GM21526 (cell line): ENCODE results near the gene ENO2.
"Not testable (repeated sequence)": the region's sequence is repeated elsewhere in the genome, so short reads cannot be mapped to it uniquely, and the experiment has no call there.

Experiments used
- ATAC-seq: cut with Tn5 transposase; IDR thresholded peaks from one replicate; pipeline ENCODE4 v1.9.1; 2021; ENCODE audit warnings: moderate library complexity; ENCODE audit not compliant: unreplicated experiment, low FRiP score

The ENO2 gene

DNA sequence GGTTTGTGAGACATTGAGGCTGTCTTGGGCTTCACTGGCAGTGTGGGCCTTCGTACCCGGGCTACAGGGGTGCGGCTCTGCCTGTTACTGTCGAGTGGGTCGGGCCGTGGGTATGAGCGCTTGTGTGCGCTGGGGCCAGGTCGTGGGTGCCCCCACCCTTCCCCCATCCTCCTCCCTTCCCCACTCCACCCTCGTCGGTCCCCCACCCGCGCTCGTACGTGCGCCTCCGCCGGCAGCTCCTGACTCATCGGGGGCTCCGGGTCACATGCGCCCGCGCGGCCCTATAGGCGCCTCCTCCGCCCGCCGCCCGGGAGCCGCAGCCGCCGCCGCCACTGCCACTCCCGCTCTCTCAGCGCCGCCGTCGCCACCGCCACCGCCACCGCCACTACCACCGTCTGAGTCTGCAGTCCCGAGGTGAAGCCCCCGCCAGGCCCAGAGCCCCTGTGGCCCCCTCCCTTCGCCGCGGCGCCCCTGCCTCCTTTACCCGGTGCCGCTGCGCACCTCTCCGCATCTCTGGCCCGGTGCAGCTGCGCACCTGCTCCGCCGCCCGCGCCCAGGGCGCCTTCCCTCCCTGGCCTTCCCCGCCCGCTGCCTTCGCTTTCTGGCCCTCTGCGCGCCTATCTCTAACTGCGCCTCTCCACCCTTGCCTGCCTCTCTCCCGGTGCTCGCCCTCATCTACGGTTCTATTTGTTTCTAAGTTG, at the start of gene ENO2:
ENO2 (plus strand) TSS at position 335 of the 701 bp plus-strand sequence. CDS start 1,253 bp downstream, outside the sequence.
- ATAC-seq: no peak

DNA sequence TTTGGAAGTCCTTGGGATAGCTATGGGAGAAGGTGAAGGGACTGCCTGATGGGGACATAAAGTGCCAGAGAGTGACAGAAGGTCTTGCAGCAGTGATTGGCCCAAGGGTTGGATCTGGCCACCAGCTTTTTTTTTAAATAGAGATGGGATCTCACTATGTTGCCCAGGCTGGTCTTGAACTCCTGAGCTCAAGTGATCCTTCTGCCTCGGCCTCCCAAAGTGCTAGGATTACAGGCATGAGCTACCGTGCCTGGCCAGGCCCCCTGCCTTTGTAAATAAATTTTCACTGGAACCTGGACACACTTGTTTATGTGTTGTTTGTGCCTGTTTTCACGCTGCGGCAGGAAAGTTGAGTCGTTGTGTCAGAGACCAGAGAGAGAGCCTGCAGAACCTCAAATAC, 49.1 kb upstream of the ENO2 start:
- not testable (repeated sequence) for ATAC-seq

DNA sequence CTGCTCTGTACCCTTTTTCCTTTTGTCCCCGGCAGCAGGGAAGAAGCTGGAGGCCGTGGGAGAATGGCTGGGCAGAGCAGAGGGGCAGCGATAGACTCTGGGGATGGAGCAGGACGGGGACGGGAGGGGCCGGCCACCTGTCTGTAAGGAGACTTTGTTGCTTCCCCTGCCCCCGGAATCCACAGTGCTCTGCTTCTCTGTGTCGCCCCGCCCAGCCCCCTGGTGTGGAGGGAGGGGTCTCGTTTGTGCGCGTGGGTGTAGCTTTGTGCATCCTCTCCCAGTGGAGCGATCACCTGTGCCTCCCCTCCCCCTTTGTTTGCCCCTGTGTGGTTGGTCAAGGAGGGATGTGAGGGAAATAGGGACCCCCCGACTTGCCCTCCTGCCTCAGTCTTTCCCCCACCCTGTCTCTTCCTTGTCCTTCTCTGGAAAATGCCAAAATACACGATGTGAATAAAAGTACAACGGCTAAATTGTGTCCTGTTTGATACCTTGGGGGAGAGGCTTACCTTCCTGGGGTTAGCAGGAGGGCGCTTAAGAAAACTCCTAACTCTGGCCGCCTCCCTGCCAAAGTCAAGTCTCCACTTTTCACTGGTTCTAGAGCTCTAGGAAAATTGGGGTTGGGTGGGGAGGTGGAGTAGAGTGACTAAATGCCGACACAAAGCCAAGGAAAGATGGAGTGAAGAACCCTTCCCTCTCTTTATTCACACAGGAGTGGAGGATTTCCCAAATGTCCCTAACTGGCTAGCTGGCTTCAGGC, 48.0 kb upstream of the ENO2 start:
- ATAC-seq: no peak

DNA sequence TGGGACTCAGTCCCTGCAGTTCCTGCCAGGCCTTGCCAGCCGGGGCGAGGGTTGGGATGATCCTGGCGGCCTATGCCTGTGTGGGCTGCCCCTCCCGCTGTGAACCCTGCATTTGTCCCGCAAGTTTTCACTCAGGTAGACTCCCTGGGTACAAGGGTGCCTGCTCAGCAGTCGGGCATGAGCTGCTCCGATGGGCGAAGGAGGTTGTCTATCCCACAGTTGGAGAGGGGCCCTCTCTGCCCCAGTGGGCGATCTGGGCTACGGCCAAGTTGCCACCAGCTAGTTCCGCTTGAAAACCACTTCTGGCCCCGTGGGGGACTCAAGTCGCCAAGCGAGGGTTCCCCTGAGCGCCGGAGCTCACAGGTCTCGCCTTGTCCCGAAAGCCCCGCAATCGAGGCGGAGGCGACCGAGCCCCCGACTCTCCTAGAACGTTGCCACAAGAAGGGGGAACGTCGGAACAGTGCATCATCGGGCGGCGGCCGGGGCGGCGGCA, 47.4 kb upstream of the ENO2 start:
- ATAC-seq: no peak

DNA sequence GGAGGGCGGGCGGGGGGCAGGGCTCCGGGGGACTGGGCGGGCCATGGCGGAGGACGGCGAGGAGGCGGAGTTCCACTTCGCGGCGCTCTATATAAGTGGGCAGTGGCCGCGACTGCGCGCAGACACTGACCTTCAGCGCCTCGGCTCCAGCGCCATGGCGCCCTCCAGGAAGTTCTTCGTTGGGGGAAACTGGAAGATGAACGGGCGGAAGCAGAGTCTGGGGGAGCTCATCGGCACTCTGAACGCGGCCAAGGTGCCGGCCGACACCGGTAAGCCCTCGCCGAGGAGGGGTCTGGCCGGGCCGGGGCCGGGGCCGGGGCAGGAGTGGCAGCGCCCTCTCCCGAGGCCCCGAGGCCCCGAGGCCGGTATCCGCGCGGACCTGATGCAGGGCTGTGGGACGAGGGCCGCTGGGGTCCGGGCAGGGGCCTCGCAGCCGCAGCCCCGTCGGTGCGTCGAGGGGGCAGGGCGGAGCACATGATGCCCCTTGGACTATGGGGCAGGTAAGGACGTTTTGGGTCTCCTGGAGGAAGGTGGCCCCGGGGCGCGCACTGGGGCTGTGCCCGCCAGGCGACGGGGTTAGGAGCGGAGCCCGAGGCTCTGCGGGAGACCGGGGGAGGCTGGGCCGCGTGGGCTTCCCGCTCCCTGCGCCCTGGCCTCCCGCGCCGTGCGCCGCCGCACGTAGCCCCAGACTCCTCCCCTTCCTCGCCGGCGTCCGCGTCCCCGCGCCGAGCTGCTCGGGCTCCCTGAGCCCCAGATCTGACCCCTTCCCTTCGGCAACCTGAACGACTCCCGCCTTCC, 46.8 kb upstream of the ENO2 start, which contains the start of gene TPI1:
TPI1 (plus strand) TSS at position 119 of the 798 bp plus-strand sequence; CDS start at position 155, 36 bp downstream.
- ATAC-seq: peak; percentile 46

DNA sequence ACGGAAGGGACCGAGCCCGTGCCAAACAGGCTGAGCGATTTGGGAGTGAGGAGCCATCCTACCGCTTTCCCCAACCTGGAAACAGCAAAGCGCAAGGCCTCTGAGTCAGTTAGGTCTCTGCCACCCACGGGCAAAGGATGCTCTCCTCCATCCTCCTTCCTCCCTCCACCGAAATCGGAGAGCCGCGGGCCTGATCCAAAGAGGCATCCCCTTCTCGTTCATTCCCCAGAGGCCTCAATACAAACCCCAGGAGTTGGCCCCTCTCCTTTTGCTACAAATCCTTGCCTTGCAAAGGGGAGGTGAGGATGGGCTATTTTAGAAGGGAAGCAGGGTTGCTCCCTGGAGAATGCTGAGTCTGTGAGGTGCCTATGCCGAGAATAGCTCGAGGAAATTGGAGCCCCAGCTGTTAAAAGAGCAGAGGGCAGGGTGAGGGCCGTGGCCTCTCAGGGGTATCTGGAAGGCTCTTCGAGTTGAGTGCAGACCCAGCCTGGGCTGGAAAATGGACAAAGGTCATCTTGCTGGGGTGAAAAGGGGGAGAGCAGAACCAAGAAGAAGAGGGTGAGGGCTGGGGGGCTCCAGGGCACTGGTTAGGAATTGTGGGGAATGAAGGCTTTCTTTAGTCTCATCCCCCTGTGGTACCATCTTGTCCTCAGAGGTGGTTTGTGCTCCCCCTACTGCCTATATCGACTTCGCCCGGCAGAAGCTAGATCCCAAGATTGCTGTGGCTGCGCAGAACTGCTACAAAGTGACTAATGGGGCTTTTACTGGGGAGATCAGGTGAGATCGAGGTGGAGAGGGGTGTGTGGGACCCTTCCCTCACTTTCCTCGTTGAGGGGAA, 46.0 kb upstream of the ENO2 start:
- ATAC-seq: no peak

DNA sequence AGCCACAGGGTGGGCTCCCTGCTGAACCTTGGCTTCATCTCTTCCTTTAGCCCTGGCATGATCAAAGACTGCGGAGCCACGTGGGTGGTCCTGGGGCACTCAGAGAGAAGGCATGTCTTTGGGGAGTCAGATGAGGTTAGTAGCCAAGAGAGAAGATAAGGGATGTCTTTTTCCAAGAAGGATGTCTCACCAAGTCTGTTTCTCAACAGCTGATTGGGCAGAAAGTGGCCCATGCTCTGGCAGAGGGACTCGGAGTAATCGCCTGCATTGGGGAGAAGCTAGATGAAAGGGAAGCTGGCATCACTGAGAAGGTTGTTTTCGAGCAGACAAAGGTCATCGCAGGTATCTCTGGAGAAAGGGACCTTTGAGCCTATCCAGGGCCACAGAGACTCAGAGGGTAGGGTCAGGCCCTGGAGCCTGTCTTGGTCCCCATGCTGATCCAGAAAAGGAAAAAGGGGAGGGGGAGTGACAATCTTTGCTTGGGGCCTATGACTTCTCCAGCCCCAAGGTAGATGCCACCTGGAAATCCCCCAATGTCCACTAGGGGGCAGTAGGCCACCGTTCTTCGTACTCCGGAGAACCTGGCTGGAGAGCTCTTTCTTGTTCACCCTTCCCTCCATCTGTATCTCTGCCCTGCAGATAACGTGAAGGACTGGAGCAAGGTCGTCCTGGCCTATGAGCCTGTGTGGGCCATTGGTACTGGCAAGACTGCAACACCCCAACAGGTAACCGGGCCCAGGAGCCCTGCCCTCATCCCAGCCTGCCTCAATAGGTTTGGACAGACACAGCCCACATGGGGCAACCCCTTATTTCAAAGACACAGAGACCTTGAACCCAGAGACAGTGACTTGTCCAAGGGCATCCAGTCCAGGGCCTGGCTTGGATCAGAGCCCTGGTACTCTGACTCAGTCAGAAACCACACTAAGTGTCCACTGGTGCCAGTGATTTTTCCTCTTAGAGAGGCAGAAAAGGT, 45.0 kb upstream of the ENO2 start:
- no peak for ATAC-seq

DNA sequence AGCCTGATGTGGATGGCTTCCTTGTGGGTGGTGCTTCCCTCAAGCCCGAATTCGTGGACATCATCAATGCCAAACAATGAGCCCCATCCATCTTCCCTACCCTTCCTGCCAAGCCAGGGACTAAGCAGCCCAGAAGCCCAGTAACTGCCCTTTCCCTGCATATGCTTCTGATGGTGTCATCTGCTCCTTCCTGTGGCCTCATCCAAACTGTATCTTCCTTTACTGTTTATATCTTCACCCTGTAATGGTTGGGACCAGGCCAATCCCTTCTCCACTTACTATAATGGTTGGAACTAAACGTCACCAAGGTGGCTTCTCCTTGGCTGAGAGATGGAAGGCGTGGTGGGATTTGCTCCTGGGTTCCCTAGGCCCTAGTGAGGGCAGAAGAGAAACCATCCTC, 44.1 kb upstream of the ENO2 start:
- not testable (repeated sequence) for ATAC-seq

DNA sequence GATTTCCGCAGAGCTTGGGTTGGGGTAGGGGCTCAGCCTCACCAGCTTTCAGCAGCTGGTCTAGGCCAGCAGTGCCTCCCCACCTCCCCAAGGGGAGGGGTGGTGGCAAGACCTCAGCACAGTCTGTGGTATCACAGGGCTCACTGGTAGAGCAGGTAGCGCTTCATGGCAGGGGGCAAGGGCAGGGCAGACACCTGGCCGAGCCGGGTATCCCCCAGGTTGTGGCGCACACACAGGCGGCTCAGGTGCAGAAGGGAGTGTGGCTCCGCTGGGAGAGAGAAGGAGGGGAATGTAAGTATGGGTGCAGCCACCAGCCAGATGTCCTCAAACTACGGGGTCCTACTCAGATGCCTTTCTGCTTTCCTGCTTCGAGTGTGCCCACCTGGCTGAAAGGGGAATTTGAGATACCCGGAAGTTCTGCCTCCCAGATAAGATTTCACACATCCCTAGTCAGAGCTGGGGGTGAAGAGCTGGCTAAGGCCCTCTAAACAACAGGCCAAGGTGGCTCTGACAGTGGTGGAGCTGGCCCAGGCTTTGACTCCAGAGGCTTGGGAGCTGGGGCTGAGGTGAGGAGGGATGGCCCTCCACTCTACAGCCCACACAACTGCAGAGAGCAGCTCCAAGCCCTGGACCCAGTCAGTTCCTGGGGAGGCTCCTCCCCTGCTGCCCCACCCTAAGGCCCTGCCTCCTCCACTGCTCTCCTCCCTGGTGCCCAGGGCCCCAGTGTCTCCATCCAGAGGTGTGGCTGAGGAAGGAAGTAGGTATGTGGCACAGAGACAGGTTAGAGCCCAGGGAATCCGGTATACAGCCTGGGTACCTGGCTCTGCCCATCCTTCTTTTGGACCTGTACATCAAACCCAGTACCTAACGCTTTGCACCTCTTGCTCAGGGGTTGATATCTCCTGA, 43.1 kb upstream of the ENO2 start:
- ATAC-seq: no peak

DNA sequence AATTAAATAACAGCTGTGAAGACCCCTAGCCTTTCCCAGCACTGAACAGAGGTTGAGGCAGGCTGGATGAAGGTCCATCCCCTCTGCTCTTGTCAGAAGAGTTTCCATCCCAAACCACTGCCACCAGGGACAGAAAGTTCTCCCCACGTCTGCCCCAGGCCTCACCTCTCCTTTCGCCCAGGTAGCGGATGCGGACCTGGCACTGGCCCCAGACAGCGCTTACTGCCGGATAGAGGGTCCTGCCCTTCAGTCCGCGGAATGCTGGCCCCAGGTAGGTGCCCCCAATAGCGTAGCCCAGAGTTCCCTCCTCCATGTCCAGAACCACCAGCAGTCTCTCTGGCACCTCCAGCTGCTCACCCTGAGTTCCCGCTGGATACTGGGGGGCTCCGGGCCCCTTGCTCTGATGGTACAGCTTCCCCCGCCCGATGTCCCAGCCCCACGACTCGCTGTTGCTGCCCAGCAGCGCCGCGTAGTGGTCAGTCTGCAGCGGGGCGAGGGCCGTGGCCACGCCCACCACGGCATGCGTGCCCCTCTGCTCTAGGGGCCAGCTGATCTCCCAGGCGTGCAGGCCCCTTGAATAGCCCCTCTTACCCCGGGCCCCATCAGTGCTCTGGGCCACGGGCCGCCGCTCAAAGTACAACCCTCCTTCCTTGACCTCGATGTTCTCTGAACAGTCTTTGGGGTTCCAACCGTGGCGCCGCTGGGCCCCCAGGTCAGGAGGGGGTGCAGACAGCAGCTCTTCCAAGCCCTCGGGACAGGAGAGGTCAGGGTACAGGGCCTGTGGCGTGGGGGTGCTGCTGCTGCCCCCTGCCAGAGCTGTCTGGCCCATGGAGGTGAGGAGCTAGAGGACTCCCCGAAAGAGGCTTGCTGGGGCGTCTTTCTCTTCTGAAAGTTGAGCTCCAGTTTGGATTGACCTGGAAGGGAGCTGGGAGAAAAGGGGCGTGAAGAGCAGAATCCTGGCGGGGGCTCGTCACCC, 42.0 kb upstream of the ENO2 start:
- ATAC-seq: peak; percentile 34

DNA sequence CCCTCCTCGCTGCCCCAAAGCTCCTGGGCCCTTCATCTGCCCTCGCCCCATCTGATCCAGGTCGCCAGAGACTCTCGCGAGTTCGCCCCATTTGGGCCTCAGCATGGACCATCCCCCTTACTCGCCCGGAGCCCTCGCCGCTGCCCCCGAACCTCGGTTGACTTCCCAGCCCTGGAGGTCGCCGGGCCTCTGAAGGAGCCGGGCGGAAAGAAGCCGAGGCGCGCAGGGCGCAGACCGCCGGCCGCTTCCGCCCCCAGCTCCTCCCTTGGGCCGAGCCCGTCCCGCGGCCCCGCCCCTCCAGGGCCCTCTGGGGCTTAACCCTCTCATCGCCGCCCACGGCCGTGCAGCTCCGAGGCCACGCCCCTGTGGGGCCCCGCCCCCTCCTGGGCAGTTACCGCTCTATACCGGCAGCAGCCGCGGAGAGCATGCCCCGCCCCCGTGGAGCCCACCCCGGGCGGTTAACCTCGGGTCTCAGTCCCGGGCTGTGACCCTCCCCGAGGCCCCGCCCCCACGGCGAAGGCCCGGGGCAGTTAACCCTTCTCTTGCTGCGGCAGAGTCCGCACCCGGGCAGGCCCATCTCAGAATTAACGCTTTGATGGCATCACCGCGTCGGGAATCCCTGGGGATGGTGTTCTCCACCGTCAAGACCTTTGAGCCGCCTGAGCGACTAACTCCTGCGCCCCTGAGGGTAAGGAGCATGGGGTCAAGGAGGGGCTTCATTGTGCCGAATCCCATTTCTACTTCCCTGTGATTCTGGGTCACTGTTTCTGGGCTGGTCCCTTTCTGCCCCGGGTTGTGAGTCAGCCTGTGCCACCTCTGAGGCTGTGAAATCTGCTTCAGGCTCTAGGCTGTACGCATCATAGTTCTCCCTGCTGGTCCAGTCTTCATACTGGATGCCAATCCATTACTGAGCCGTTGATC, 41.0 kb upstream of the ENO2 start, which contains the start of gene SPSB2:
SPSB2 (minus strand) TSS at position 210 of the 921 bp plus-strand sequence. CDS start 402 bp downstream, outside the sequence.
- peak; percentile 59 for ATAC-seq

DNA sequence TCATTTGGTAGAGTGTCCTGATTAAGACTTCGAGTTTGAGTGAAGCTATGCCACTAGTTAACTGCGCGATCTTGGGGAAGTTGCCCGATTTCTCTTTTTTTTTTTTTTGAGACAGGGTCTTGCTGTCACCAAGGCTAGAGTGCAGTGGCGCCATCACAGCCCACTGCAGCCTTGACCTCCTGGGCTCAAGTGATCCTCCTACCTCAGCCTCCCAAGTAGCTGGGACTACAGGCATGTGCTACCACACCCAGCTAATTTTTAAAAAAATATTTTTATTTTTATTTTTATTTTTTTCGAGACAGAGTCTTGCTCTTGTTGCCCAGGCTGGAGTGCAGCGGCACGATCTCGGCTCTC, 40.4 kb upstream of the ENO2 start:
- not testable (repeated sequence) for ATAC-seq

DNA sequence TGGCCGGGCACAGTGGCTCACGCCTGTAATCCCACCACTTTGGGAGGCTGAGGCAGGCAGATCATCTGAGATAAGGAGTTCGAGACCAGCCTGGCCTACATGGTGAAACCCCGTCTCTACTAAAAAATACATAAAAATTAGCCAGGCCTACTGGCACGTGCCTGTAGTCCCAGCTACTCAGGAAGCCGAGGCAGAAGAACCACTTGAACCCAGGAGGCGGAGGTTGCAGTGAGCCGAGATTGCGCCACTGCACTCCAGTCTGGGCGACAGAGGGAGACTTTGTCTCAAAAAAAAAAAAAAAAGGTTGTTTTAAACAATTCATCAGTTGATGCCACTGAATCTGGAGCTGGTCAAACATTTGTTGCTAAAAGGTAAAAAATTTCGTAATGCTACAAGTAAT, 34.6 kb upstream of the ENO2 start:
- ATAC-seq: not testable (repeated sequence)

DNA sequence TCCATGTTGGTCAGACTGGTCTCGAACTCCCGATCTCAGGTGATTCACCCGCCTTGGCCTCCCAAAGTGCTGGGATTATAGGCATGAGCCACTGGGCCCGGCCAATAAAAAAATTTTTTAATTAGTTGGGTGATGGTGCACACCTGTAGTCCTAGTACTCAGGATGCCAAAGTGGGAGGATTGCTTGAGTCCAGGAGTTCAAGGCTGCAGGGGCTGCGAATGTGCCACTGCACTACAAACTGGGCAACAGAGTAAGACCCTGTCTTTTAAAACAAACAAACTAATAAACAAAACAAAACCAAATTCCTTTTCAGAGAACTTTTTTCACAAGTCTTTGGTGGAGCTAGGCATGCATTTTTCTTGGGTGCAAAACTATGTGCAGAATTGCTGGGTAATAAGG, 31.1 kb upstream of the ENO2 start:
- no peak for ATAC-seq

DNA sequence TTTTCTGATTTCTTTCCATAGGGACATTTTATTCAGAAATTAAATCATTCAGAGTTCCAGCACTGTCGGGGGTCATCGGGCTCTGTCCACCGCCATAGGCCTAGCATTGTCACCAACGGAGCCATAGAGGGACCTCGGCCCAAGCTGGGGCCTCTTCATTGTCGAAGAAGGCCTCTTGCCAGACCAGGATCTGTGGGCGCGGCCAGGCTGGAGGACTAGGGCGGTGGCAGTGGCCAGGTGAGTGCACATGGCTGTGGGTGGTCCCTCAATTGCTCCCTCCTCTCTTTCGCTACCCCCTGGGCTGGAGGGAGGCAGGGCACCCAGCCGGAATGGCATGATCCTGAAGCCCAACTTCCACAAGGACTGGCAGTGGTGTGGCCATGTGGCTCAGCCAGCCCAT, 30.7 kb upstream of the ENO2 start:
- ATAC-seq: no peak

DNA sequence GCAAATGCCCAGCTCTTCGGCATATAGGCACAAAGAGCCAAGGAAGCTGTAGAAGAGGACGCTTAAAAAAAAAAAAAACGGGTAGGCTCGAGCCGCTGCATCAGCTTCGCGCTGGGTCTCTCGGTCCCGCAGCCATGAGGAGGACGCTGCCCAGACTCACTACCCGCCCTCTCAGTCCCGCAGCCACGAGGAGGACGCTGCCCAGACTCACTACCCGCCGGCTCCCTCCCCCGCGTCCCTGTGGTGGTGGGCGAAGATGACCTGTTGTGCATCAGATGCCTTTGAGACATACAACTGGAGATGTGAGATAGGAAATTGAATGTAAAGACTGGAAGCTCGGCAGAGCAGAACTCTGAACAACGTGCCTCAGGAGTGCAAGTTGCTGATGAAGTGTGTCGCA, 29.8 kb upstream of the ENO2 start:
- ATAC-seq: no peak
